ENCODE results near the gene THADA.

Gene THADA

GRCh38 chr2:43469094-43469493 lies 126.7 kb downstream of the THADA start:
- Histone ChIP-seq H3K4me1 (ENCODE audit: insufficient read depth, low read length) (no peaks in the 10 kb centered on the region), H2AFZ (ENCODE audit: low read depth, low read length) (no peak overlapping the region), H3K79me2 (ENCODE audit: insufficient read depth, low read length) (no peaks in the 10 kb centered on the region), H3K9me3 (ENCODE audit: insufficient read depth, low read length, severe bottlenecking) (no peaks in the 10 kb centered on the region), H3K27me3 (ENCODE audit: insufficient read depth, low read length, poor library complexity) (no peaks in the 10 kb centered on the region), H4K20me1 (ENCODE audit: insufficient read depth, low read length) (no peaks in the 10 kb centered on the region), H3K4me3 (ENCODE audit: low read depth in 1 of 2, low read length in 2 of 2) (no peak overlapping the region), H3K4me2 (ENCODE audit: insufficient read depth, low read length) (no peak overlapping the region), H3K36me3 (ENCODE audit: insufficient read depth, low read length) (peaks cover 4% of the 10 kb centered on the region; the same call in 1 of the 2 replicates), H3K27ac (ENCODE audit: low read length) (no peak overlapping the region), H3K9ac (ENCODE audit: low read depth, low read length) (no peak overlapping the region)
- TF ChIP-seq EZH2 (IDR thresholded peaks at IDR 0.05; ENCODE audit: borderline replicate concordance, low read depth, low read length, severe bottlenecking), result no peak
- TF ChIP-seq, protein P1, sequence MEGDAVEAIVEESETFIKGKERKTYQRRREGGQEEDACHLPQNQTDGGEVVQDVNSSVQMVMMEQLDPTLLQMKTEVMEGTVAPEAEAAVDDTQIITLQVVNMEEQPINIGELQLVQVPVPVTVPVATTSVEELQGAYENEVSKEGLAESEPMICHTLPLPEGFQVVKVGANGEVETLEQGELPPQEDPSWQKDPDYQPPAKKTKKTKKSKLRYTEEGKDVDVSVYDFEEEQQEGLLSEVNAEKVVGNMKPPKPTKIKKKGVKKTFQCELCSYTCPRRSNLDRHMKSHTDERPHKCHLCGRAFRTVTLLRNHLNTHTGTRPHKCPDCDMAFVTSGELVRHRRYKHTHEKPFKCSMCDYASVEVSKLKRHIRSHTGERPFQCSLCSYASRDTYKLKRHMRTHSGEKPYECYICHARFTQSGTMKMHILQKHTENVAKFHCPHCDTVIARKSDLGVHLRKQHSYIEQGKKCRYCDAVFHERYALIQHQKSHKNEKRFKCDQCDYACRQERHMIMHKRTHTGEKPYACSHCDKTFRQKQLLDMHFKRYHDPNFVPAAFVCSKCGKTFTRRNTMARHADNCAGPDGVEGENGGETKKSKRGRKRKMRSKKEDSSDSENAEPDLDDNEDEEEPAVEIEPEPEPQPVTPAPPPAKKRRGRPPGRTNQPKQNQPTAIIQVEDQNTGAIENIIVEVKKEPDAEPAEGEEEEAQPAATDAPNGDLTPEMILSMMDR (IDR thresholded peaks at IDR 0.05; ENCODE audit: borderline replicate concordance, extremely low read depth, low read length, poor library complexity, severe bottlenecking), result no peak
- DNase-seq (no peak), ATAC-seq (ENCODE audit: insufficient read depth, low read depth) (no peak)

DNA sequence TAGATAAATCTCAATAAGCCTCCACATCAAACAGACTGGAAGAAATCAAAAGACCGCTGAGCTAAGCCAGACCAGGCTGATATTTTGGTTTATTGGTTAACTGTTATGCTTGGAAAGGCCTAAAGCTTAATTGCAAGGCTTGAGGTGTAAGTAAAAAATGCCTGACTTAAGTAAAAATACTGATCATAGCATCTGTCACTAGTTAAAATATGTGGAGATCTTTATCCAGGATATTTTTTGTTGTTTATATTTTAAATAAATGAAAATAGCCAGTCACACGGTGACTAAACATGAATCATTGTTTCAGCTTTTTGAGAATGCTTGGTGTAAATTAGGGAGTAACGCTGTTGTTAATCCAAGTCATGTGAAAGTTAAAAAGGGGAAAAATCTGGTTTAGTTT lies 127.9 kb downstream of the THADA start:
- no peak overlapping the region for H3K9ac ChIP-seq (ENCODE audit: low read depth, low read length)
- no peak overlapping the region for H3K4me3 ChIP-seq (ENCODE audit: low read depth in 1 of 2, low read length in 2 of 2)
- no peak overlapping the region for H3K27ac ChIP-seq (ENCODE audit: low read length)
- no peaks in the 10 kb centered on the region for H3K9me3 ChIP-seq (ENCODE audit: insufficient read depth, low read length, severe bottlenecking)
- H2AFZ ChIP-seq (ENCODE audit: low read depth, low read length), result no peak overlapping the region
- no peak overlapping the region for H3K4me2 ChIP-seq (ENCODE audit: insufficient read depth, low read length)
- H3K79me2 ChIP-seq (ENCODE audit: insufficient read depth, low read length), result no peaks in the 10 kb centered on the region
- DNase-seq (no peak), ATAC-seq (ENCODE audit: insufficient read depth, low read depth) (no peak)
- H4K20me1 ChIP-seq (ENCODE audit: insufficient read depth, low read length), result no peaks in the 10 kb centered on the region
- TF ChIP-seq EZH2 (IDR thresholded peaks at IDR 0.05; ENCODE audit: borderline replicate concordance, low read depth, low read length, severe bottlenecking), result no peak
- TF ChIP-seq, protein P1 (IDR thresholded peaks at IDR 0.05; ENCODE audit: borderline replicate concordance, extremely low read depth, low read length, poor library complexity, severe bottlenecking), result no peak
- no peaks in the 10 kb centered on the region for H3K4me1 ChIP-seq (ENCODE audit: insufficient read depth, low read length)
- H3K36me3 ChIP-seq (ENCODE audit: insufficient read depth, low read length), result no peaks in the 10 kb centered on the region
- no peaks in the 10 kb centered on the region for H3K27me3 ChIP-seq (ENCODE audit: insufficient read depth, low read length, poor library complexity)

DNA sequence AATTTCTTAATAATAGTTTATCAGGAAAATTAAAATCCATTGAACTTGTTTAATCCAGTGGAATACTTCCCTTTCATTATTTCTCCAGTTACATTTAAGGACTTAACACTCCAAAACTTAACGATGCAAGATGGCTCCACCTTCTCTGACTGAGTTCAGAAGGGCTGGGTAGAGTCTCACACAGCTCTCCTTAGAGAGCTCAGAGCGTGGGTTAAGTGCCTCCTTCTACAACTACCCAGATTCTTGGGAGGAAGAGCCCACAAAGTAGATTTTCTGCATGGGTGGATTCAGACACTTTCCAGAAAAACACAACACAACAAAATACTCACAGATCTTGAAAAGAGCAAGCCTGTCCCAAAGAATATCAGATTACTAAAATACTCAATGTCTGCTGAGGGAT lies 130.6 kb downstream of the THADA start:
- Histone ChIP-seq H3K9ac (ENCODE audit: low read depth, low read length) (no peak overlapping the region), H3K4me3 (ENCODE audit: low read depth in 1 of 2, low read length in 2 of 2) (no peak overlapping the region), H3K27me3 (ENCODE audit: insufficient read depth, low read length, poor library complexity) (no peaks in the 10 kb centered on the region), H2AFZ (ENCODE audit: low read depth, low read length) (no peak overlapping the region), H3K36me3 (ENCODE audit: insufficient read depth, low read length) (no peaks in the 10 kb centered on the region), H3K4me2 (ENCODE audit: insufficient read depth, low read length) (no peak overlapping the region), H3K79me2 (ENCODE audit: insufficient read depth, low read length) (no peaks in the 10 kb centered on the region), H3K9me3 (ENCODE audit: insufficient read depth, low read length, severe bottlenecking) (no peaks in the 10 kb centered on the region), H3K27ac (ENCODE audit: low read length) (no peak overlapping the region), H3K4me1 (ENCODE audit: insufficient read depth, low read length) (no peaks in the 10 kb centered on the region), H4K20me1 (ENCODE audit: insufficient read depth, low read length) (no peaks in the 10 kb centered on the region)
- no peak for ATAC-seq (ENCODE audit: insufficient read depth, low read depth)
- no peak for DNase-seq
- TF ChIP-seq, protein P1 (IDR thresholded peaks at IDR 0.05; ENCODE audit: borderline replicate concordance, extremely low read depth, low read length, poor library complexity, severe bottlenecking), result no peak
- no peak for TF ChIP-seq EZH2 (IDR thresholded peaks at IDR 0.05; ENCODE audit: borderline replicate concordance, low read depth, low read length, severe bottlenecking)

DNA sequence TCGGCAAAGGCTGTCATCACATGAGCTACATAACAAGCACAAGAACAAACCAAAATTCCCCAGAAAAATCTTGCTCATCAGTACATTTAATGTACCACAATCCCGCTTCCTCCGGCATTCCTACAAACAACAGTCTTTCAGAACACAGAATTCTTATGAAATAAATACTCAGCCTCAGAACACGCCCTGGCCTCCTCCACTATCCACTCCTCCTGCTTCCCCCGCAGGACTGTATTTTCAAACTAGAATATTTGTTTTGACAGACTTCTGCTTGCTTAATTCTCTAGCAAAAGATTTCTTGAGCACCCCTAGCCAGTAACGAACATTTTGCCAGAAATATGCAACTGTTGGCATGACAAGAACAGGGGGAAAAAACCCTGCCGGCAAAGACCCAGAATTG lies 131.2 kb downstream of the THADA start:
- Histone ChIP-seq H3K36me3 (ENCODE audit: insufficient read depth, low read length) (no peaks in the 10 kb centered on the region; the same call in 1 of the 2 replicates), H3K4me3 (ENCODE audit: low read depth in 1 of 2, low read length in 2 of 2) (no peak overlapping the region), H3K4me1 (ENCODE audit: insufficient read depth, low read length) (no peaks in the 10 kb centered on the region), H3K27me3 (ENCODE audit: insufficient read depth, low read length, poor library complexity) (no peaks in the 10 kb centered on the region), H3K4me2 (ENCODE audit: insufficient read depth, low read length) (no peak overlapping the region), H3K9ac (ENCODE audit: low read depth, low read length) (no peak overlapping the region), H3K27ac (ENCODE audit: low read length) (no peak overlapping the region), H3K79me2 (ENCODE audit: insufficient read depth, low read length) (no peaks in the 10 kb centered on the region), H4K20me1 (ENCODE audit: insufficient read depth, low read length) (no peaks in the 10 kb centered on the region), H3K9me3 (ENCODE audit: insufficient read depth, low read length, severe bottlenecking) (no peaks in the 10 kb centered on the region), H2AFZ (ENCODE audit: low read depth, low read length) (no peak overlapping the region)
- TF ChIP-seq EZH2 (IDR thresholded peaks at IDR 0.05; ENCODE audit: borderline replicate concordance, low read depth, low read length, severe bottlenecking), result no peak
- TF ChIP-seq, protein P1 (IDR thresholded peaks at IDR 0.05; ENCODE audit: borderline replicate concordance, extremely low read depth, low read length, poor library complexity, severe bottlenecking), result no peak
- ATAC-seq (ENCODE audit: insufficient read depth, low read depth) (no peak), DNase-seq (no peak)
